Erythroblast (primary cell): ENCODE measurements around the gene PRKCE.

Experiments
- GATA1 ChIP-seq: IDR thresholded peaks from 2 replicates; pipeline ENCODE4 v1.6.1; 2011; ENCODE audit warnings: low read depth, mild to moderate bottlenecking, control low read depth, low read length, moderate library complexity
- POLR2A ChIP-seq: IDR thresholded peaks from 2 replicates; pipeline ENCODE4 v1.6.1; 2011; ENCODE audit warnings: mild to moderate bottlenecking, low read length

- TF ChIP-seq POLR2A (no peak), GATA1 (no peak)
These were observed 17.3 kb upstream of the PRKCE start for GRCh38 chr2:45634223-45634622.
